Measurements from ENCODE around the gene KAZALD1.

KAZALD1 gene

DNA sequence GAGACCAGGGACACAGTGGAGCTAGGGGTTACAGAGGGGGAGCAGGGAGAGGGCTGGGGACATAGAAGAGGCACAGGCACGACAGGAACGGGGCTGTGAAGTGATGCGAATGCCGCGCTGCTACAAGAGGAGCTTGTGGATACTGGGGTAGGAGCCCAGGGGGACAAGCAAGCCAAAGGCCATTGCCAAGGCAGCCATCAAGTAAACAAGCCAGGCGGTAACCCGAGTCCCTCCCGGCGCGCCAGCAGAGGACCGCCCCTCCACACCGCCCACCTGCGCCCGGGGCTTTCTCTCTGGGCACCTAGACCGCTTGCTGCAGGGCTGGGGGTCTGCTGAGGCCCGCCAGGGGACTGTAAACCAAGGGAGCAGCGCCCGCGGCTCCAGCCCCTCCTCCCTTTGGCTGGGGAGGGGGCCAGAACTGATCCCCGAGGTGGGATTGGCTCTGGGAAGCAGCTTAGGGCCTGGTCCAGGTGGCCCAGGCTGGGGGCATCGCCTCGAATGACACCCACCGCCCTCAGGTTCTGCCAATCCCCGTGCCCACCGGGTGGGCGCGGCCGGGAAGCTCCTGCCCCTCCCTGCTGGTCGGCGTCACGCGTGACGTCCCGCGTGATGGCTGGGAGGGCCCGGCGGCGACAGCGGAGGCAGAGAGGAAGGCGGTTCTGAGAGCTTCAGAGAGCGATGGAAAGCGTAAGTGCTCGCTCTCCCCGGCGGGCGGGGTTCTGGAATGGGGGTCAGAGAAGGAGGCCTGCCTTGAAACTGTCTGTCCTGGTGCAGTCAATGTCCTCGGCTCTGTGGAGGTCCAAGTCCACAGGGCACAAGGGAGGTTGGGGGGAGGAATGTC, 29.8 kb upstream of the KAZALD1 start (continued):
- no peak; the same call in 1 of the 2 replicates for TF ChIP-seq ZNF561 (tag by site-specific recombination; IDR thresholded peaks at IDR 0.05; ENCODE audit: borderline replicate concordance)
- TF ChIP-seq GFI1B (tag by site-specific recombination; IDR thresholded peaks at IDR 0.05): no peak
- TF ChIP-seq, protein P1, sequence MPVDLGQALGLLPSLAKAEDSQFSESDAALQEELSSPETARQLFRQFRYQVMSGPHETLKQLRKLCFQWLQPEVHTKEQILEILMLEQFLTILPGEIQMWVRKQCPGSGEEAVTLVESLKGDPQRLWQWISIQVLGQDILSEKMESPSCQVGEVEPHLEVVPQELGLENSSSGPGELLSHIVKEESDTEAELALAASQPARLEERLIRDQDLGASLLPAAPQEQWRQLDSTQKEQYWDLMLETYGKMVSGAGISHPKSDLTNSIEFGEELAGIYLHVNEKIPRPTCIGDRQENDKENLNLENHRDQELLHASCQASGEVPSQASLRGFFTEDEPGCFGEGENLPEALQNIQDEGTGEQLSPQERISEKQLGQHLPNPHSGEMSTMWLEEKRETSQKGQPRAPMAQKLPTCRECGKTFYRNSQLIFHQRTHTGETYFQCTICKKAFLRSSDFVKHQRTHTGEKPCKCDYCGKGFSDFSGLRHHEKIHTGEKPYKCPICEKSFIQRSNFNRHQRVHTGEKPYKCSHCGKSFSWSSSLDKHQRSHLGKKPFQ (tag by site-specific recombination; IDR thresholded peaks at IDR 0.05): no peak
- no peak for TF ChIP-seq ZNF248 (tag by site-specific recombination; IDR thresholded peaks at IDR 0.05)
- TF ChIP-seq BCL11A (tag by site-specific recombination; IDR thresholded peaks at IDR 0.05; ENCODE audit: low read depth): no peak
- TF ChIP-seq ZNF132 (tag by site-specific recombination; IDR thresholded peaks at IDR 0.05; ENCODE audit: borderline replicate concordance): no peak
- no peak for TF ChIP-seq ZNF174 (tag by site-specific recombination; IDR thresholded peaks at IDR 0.05)
- TF ChIP-seq GLI2 (tag by site-specific recombination; IDR thresholded peaks at IDR 0.05; ENCODE audit: borderline replicate concordance, low read depth): no peak
- TF ChIP-seq ZNF558 (tag by site-specific recombination; IDR thresholded peaks at IDR 0.05): no peak
- TF ChIP-seq ZNF623 (tag by site-specific recombination; IDR thresholded peaks at IDR 0.05): no peak
- TF ChIP-seq ZNF138 (tag by site-specific recombination; IDR thresholded peaks at IDR 0.05; ENCODE audit: borderline replicate concordance): no peak
- TF ChIP-seq, protein P2, sequence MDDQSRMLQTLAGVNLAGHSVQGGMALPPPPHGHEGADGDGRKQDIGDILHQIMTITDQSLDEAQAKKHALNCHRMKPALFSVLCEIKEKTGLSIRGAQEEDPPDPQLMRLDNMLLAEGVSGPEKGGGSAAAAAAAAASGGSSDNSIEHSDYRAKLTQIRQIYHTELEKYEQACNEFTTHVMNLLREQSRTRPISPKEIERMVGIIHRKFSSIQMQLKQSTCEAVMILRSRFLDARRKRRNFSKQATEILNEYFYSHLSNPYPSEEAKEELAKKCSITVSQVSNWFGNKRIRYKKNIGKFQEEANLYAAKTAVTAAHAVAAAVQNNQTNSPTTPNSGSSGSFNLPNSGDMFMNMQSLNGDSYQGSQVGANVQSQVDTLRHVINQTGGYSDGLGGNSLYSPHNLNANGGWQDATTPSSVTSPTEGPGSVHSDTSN (CRISPR knock-in tag; IDR thresholded peaks at IDR 0.05): no peak
- peak; percentile 70 for TF ChIP-seq ZBTB48 (tag by site-specific recombination; IDR thresholded peaks at IDR 0.05)
- no peak for TF ChIP-seq ZNF274 (IDR thresholded peaks at IDR 0.05; ENCODE audit: low read length)
- TF ChIP-seq ZNF274 (tag by site-specific recombination; IDR thresholded peaks at IDR 0.05; ENCODE audit: borderline replicate concordance): no peak
- peak; percentile 32; the same call in 1 of the 2 replicates for TF ChIP-seq EGR2 (tag by site-specific recombination; IDR thresholded peaks at IDR 0.05; ENCODE audit: low read depth)
- TF ChIP-seq, protein P3, sequence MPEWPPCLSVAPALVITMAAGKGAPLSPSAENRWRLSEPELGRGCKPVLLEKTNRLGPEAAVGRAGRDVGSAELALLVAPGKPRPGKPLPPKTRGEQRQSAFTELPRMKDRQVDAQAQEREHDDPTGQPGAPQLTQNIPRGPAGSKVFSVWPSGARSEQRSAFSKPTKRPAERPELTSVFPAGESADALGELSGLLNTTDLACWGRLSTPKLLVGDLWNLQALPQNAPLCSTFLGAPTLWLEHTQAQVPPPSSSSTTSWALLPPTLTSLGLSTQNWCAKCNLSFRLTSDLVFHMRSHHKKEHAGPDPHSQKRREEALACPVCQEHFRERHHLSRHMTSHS (tag by site-specific recombination; IDR thresholded peaks at IDR 0.05): no peak
- TF ChIP-seq ZNF292 (tag by site-specific recombination; IDR thresholded peaks at IDR 0.05; ENCODE audit: borderline replicate concordance, low read depth): no peak
- TF ChIP-seq ZNF843 (tag by site-specific recombination; IDR thresholded peaks at IDR 0.05): no peak
- no peak for TF ChIP-seq ZNF19 (tag by site-specific recombination; IDR thresholded peaks at IDR 0.05; ENCODE audit: low read depth)
- TF ChIP-seq ZNF24 (tag by site-specific recombination; IDR thresholded peaks at IDR 0.05): no peak
- TF ChIP-seq ZBTB20 (tag by site-specific recombination; IDR thresholded peaks at IDR 0.05): no peak; the same call in 1 of the 2 replicates
- TF ChIP-seq GLIS2 (tag by site-specific recombination; IDR thresholded peaks at IDR 0.05): peak; percentile 45
- TF ChIP-seq, protein P4, sequence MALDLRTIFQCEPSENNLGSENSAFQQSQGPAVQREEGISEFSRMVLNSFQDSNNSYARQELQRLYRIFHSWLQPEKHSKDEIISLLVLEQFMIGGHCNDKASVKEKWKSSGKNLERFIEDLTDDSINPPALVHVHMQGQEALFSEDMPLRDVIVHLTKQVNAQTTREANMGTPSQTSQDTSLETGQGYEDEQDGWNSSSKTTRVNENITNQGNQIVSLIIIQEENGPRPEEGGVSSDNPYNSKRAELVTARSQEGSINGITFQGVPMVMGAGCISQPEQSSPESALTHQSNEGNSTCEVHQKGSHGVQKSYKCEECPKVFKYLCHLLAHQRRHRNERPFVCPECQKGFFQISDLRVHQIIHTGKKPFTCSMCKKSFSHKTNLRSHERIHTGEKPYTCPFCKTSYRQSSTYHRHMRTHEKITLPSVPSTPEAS (tag by site-specific recombination; IDR thresholded peaks at IDR 0.05): no peak
- TF ChIP-seq KLF10 (tag by site-specific recombination; IDR thresholded peaks at IDR 0.05): no peak
- no peak for TF ChIP-seq ZSCAN16 (tag by site-specific recombination; IDR thresholded peaks at IDR 0.05)
- TF ChIP-seq ZNF10 (tag by site-specific recombination; IDR thresholded peaks at IDR 0.05): no peak
- TF ChIP-seq, protein P5, sequence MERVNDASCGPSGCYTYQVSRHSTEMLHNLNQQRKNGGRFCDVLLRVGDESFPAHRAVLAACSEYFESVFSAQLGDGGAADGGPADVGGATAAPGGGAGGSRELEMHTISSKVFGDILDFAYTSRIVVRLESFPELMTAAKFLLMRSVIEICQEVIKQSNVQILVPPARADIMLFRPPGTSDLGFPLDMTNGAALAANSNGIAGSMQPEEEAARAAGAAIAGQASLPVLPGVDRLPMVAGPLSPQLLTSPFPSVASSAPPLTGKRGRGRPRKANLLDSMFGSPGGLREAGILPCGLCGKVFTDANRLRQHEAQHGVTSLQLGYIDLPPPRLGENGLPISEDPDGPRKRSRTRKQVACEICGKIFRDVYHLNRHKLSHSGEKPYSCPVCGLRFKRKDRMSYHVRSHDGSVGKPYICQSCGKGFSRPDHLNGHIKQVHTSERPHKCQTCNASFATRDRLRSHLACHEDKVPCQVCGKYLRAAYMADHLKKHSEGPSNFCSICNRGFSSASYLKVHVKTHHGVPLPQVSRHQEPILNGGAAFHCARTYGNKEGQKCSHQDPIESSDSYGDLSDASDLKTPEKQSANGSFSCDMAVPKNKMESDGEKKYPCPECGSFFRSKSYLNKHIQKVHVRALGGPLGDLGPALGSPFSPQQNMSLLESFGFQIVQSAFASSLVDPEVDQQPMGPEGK (tag by site-specific recombination; IDR thresholded peaks at IDR 0.05): peak; percentile 6; the same call in 1 of the 2 replicates
- TF ChIP-seq ZFP37 (tag by site-specific recombination; IDR thresholded peaks at IDR 0.05): no peak
- no peak for TF ChIP-seq ZNF777 (tag by site-specific recombination; IDR thresholded peaks at IDR 0.05; ENCODE audit: borderline replicate concordance)
- no peak for TF ChIP-seq SETDB1 (IDR thresholded peaks at IDR 0.05; ENCODE audit: insufficient read length, low read length)
- no peak for TF ChIP-seq ZNF366 (tag by site-specific recombination; conservative IDR thresholded peaks at IDR 0.05)
- TF ChIP-seq ZNF571 (tag by site-specific recombination; IDR thresholded peaks at IDR 0.05): no peak
- TF ChIP-seq SALL2 (tag by site-specific recombination; IDR thresholded peaks at IDR 0.05; ENCODE audit: borderline replicate concordance): no peak
- no peak for TF ChIP-seq HOXA7 (CRISPR knock-in tag; IDR thresholded peaks at IDR 0.05; ENCODE audit: borderline replicate concordance)

Data from HEK293 (cell line).